ENCODE results near the gene TPT1.
A peak's percentile ranks its signal among the peaks of the same experiment; 100 is the strongest.
"Not testable (repeated sequence)": the region's sequence is repeated elsewhere in the genome, so short reads cannot be mapped to it uniquely, and the experiment has no call there.

The TPT1 gene

DNA sequence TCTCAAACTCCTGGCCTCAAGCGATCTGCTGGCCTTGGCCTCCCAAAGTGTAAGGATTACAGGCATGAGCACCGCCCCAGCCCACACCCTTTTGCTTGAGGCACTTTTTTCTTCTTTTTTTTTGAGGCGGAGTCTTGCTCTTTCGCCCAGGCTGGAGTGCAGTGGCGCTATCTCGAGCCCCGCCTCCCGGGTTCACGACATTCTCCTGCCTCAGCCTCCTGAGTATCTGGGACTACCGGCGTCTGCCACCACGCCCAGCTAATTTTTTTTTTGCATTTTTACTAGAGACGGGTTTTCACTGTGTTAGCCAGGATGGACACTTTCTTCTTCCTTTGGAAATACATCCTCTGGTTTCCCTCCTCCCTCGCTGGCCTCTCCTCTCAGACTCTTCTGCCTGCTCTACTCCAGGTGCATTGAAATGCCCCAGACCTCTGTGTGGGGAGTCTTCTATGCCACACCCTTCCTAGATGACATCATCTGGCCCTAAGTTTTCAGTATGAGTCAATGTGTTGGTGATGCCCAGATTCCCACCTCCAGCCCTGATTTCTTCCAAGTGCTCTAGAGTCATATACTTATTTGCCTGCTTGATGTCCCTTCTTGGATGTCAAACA, 20.7 kb upstream of the TPT1 start:
- TF ChIP-seq CTCF (conservative IDR thresholded peaks at IDR 0.05; ENCODE audit: low read length): no peak
- peak; percentile 34 for DNase-seq (ENCODE audit: low read depth)

GRCh38 chr13:45356966-45357672, 16.1 kb upstream of the TPT1 start:
- no peak for TF ChIP-seq CTCF (conservative IDR thresholded peaks at IDR 0.05; ENCODE audit: low read length)
- H3K4me3 ChIP-seq (ENCODE audit: low read length): no peak overlapping the region
- no peak for DNase-seq (ENCODE audit: low read depth)

More for the DNA sequence above, 20.7 kb upstream of the TPT1 start:
- H3K4me3 ChIP-seq (ENCODE audit: low read length): no peak overlapping the region

DNA sequence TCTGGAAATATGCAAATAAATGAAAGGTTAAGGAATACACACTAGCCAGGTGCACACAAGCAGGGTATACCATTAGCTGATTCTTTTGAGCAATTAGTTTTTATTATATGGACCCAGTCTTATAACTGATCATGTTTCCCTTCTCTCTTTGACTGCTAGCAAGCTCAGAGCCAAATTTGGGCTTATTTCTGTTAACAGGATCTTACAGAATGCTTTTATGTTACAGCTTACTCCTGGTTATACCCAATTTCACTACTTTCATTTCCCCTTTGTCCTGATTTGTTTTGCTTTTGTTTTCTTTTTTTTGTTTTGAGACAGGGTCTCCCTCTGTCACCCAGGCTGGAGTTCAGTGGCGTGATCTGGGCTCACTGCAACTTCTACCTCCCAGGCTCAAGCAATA, 12.9 kb upstream of the TPT1 start:
- TF ChIP-seq CTCF (conservative IDR thresholded peaks at IDR 0.05; ENCODE audit: low read length): no peak
- DNase-seq (ENCODE audit: low read depth): no peak
- no peak overlapping the region for H3K4me3 ChIP-seq (ENCODE audit: low read length)

- DNase-seq (ENCODE audit: low read depth): no peak
- H3K4me3 ChIP-seq (ENCODE audit: low read length): no peak overlapping the region
- TF ChIP-seq CTCF (conservative IDR thresholded peaks at IDR 0.05; ENCODE audit: low read length): no peak
Observed at GRCh38 chr13:45352031-45352430, 11.0 kb upstream of the TPT1 start.

- TF ChIP-seq CTCF (conservative IDR thresholded peaks at IDR 0.05; ENCODE audit: low read length): no peak
- DNase-seq (ENCODE audit: low read depth): no peak
- H3K4me3 ChIP-seq (ENCODE audit: low read length): no peak overlapping the region
Observed at GRCh38 chr13:45350152-45350551, 9.2 kb upstream of the TPT1 start.

GRCh38 chr13:45349438-45349837, 8.5 kb upstream of the TPT1 start:
- no peak overlapping the region for H3K4me3 ChIP-seq (ENCODE audit: low read length)
- TF ChIP-seq CTCF (conservative IDR thresholded peaks at IDR 0.05; ENCODE audit: low read length): no peak
- peak; percentile 48 for DNase-seq (ENCODE audit: low read depth)

DNA sequence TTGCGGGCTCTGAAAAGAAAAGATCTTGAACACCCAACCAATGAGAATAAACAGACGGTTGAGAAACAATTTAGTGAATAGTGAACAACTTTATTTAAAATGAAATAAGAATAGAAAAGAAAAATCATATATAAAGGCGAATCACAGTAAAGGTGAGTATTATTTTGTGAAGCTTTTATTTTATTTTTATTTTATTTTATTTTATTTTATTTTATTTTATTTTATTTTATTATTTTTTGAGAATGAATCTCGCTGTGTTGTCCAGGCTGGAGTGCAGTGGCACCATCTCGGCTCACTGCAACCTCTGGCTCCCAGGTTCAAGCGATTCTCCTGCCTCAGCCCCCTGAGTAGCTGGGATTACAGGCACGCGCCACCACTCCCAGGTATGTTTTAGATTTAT, 3.1 kb upstream of the TPT1 start:
- DNase-seq (ENCODE audit: low read depth); H3K4me3 ChIP-seq (ENCODE audit: low read length): not testable (repeated sequence)

GRCh38 chr13:45343102-45343501, 2.1 kb upstream of the TPT1 start:
- not testable (repeated sequence) for DNase-seq (ENCODE audit: low read depth)

DNA sequence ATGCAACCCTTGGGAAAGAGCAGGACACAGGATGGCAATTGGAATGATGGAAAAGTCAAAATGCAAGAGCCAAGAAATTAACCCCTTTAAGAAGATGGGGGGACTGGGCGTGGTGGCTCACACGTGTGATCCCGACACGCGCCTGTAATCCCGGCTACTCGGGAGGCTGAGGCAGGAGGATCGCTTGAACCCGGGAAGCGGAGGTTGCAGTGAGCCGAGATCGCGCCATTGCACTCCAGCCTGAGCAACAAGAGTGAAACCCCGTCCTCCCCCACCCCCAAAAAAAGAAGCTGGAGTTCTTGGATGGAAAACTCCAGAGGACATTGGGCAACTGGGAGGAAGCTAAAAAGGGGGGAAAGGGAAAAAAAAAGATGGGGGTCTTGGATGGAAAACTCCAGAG, 1.7 kb upstream of the TPT1 start:
- not testable (repeated sequence) for DNase-seq (ENCODE audit: low read depth); H3K4me3 ChIP-seq (ENCODE audit: low read length)

More at GRCh38 chr13:45343102-45343501, 2.1 kb upstream of the TPT1 start:
- H3K4me3 ChIP-seq (ENCODE audit: low read length): not testable (repeated sequence)
